GM18873 (cell line): Measurements from ENCODE around the gene MTHFSD.
"Not testable (repeated sequence)": the region's sequence is repeated elsewhere in the genome, so short reads cannot be mapped to it uniquely, and the experiment has no call there.

Experiments
- ATAC-seq: cut with Tn5 transposase; IDR thresholded peaks from one replicate; pipeline ENCODE4 v1.9.1; 2021; ENCODE audit warnings: mild to moderate bottlenecking, moderate library complexity, moderate number of reproducible peaks; ENCODE audit not compliant: unreplicated experiment, low FRiP score

MTHFSD gene

DNA sequence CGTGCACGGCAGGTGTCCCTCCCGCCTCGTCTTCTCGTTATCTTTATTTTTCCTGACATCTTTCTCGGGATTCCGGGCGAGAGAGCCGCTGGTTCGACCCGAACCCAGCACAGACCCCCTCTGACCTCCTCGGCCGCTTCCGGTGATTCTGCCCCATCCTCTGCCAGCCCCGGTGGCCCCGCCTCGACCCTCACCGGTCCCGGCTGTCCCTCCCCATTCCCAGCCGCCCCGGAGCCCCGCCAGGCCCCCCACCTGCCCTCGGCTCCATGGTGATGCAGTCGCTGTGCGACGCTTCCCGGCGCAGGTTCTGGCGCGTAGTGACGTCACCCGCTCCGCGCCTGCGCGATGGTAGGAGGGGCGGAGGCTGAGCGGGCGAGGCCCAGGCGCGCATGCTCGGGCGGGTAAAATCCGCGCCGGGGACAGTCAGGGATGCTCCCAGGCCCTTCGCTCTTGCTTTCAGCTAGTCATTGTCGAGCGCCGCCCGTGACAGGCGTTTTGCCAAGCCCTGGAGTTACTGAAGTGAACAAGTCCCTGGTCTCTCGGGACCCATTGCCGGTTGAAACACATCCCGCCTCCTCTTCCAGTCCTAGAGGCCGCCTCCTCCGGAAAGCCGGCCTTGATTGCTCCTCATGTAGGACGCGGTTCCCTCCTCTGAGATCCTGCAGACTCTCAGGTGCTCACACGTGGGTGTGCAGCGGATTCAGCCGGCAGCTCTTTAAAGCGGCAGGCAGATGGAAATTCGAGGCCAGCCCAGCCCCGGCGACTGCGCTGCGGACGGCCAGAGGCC is at the start of gene MTHFSD:
TSS of gene MTHFSD (minus strand) at position 319 of the 787 bp plus-strand sequence. CDS start at position 268, 51 bp downstream.
- peak; percentile 48 for ATAC-seq

- ATAC-seq: no peak
Observed at GRCh38 chr16:86604436-86605193, 49.6 kb upstream of the MTHFSD start.

DNA sequence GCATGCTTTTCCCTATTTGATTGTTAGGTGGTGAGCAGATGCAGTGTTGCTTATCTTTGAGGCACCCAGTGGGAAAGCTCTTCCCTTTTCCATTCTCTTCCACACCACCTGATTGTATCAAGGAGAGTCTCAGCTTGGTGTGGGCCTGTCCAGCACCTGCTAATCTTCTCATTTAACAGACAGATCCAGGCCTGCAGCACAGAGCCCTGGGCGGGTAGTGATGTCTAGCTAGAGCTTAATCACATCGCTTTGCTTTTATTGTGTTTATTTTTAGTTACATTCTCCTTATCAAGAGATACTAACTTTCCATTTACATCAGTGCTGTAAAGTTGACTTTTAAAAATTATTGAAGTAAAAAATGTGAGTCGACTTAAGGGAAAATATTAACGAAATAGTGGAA is 47.5 kb upstream of the MTHFSD start:
- ATAC-seq: no peak

- ATAC-seq: no peak
Observed at GRCh38 chr16:86601356-86601755, 46.3 kb upstream of the MTHFSD start.

- no peak for ATAC-seq
Observed at GRCh38 chr16:86598607-86599565, 43.9 kb upstream of the MTHFSD start.

- ATAC-seq: no peak
Observed at GRCh38 chr16:86597880-86598606, 43.0 kb upstream of the MTHFSD start.

DNA sequence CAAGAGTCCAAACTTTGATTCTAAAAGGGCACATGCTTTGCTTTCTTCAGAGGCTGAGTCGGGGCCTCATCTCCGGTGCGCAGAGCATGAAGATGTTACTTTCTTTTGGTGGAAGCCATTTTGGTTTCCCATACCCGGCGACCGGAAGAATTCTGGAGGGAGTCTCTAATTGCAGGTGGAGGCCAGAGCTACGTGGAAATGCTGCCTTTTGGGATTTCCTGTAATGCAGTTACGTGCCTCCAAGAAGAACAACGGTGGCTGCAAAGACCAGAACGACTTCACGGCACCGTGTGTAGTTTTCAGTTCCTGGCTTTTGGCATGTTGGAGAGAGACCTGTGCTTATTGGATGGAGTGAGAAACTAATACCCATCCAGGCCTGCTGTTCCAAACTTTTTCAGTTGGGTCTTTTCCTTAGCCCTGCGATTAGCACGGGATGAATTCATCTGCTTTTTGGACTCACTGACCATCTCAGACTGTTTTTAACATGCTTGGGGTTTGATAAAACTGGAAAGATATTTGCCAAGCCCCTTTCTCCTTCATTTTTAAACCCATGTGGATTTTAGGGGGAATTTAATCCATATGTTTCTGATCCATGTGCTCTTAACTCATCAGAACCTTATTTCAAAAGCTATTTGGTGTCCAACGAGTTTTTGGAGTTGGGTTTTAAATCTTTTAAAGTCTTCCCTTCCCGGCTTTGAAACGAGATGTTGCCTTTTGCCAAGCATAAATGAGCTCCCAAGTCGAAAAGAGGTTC is 42.3 kb upstream of the MTHFSD start:
- ATAC-seq: no peak

DNA sequence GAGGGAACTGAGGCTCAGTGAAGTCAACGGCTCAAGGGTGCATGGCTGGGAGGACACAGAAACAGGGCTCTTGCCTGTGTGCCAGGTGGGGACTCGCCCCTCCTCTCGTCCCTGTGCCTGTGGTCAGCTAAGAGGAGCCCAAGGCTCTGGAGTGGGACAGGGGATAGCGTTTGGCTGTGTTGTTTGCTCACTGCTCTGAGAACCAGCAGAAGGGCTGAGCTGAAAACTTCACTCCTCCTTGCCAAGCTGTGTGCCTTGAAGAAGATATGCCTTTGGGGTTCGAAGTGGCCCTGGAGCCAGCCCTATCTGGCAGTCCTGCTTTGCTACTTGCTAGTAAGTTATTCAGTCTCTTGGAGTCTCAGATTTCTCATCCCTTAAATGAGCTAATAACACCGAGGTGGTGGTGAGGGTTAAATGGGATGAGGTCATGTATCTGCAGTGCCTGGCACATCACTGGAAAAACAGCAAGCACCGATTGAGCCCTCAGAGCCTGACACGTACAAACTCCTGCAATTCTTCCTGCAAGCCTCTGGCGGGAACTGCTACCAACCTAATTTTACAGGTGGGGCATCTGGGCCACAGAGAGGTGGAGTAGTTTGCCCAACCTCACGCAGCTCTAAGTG is 41.1 kb upstream of the MTHFSD start:
- ATAC-seq: no peak

- no peak for ATAC-seq
Observed at GRCh38 chr16:86594721-86595120, 39.7 kb upstream of the MTHFSD start.

- no peak for ATAC-seq
Observed at GRCh38 chr16:86593913-86594620, 39.0 kb upstream of the MTHFSD start.

- ATAC-seq: no peak
Observed at GRCh38 chr16:86591270-86591669, 36.2 kb upstream of the MTHFSD start.

DNA sequence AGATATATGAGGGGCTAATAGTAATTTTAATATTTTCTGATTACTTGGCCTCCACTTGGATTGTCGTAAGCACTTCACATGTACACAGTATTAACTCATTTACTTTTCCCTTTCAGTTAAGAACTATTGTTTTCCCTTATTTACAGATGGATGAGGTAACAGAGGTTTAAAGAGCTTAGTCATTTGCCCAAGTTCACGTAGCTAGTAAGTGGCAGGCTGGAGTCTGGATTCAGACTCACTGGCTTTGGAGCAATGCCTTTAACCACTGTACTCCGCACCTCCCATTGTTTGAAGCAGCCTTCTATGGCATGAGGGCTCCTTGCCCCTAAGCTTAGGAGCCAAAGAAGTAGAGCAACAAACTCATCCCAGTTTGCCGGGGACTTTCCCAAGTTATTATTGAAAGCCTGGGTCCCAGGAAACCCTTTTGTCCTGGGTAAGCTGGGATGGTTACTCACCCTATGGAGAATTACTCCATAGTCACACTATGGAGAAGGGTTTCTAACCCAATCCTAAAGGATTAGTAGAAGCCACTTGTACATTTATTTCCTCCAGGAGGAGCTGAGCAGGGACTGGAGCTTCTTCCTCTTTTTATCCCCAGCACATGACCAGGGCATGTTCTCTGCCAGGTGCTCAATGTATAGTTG is 35.6 kb upstream of the MTHFSD start:
- ATAC-seq: no peak

- not testable (repeated sequence) for ATAC-seq
Observed at GRCh38 chr16:86587955-86588354, 32.9 kb upstream of the MTHFSD start.

- no peak for ATAC-seq
Observed at GRCh38 chr16:86587487-86587886, 32.5 kb upstream of the MTHFSD start.

GRCh38 chr16:86585821-86586611 is 31.0 kb upstream of the MTHFSD start:
- no peak for ATAC-seq

- ATAC-seq: no peak
Observed at GRCh38 chr16:86584726-86585721, 30.0 kb upstream of the MTHFSD start.
